Measurements from ENCODE around the gene CLDN4.

CLDN4 gene

DNA sequence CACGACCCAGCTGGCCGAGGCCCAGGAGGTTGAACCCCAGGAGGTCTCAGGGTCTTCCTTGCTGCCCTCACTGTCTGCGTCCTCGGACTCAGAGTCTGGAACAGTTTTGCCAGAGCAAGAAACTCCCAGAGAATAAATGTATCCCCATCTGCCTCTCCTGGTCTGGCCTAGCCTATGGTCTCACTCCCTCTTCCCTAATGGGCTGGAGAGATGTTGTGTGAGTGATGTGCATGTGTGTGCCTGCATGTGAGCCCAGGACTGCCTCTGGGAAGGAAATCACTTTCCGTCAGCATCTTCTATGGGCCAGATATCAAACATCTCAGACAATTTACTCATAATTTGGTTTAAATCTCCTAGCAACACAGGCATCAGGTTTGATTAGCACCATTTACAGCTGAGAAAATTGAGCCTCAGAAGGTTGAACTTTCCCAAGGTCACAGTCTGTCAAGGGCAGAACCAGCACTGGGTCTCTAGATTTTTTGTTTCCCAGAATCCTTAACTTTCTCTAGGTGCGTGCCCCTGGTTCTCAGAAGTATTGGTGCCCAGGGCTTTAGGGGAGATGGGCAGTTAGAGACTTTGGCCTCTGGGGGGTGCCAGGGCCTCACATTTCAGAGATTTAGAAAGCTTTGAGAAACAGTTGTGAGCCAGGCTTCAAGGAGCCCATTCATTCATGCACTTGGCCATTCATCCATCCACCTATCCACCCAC lies 35.1 kb downstream of the CLDN4 start:
- Histone ChIP-seq H3K4me1 (ENCODE audit: control insufficient read depth in 1 of 2, insufficient read depth in 2 of 2, low read length in 2 of 2) (peaks cover 0 to 11% of the 10 kb centered on the region in 2 donors), H3K36me3 (ENCODE audit: control insufficient read depth in 1 of 2, insufficient read depth in 2 of 2, low read length in 2 of 2) (no peaks in the 10 kb centered on the region), H3K27ac (ENCODE audit: low read length) (no peak overlapping the region), H3K27me3 (ENCODE audit: low read depth, low read length) (no peaks in the 10 kb centered on the region), H3K4me3 (ENCODE audit: low read depth in 1 of 2, low read length in 2 of 2) (no peak overlapping the region), H3K9me3 (ENCODE audit: control insufficient read depth in 1 of 2, low read length in 2 of 2) (no peaks in the 10 kb centered on the region)

DNA sequence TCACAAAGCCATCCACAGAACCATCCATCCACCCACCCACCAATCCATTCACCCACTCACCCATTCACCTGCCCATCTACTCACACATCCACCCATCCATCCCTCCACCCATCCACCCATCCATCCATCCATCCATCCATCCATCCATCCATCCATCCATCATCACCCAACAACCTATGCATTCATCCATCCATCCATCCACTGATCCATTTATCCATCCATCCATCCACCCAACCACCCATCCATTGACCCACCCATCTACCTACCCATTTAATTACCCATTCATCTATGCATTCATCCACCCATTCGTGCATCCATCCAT lies 35.6 kb downstream of the CLDN4 start:
- Histone ChIP-seq H3K9me3 (ENCODE audit: control insufficient read depth in 1 of 2, low read length in 2 of 2) (no peaks in the 10 kb centered on the region), H3K36me3 (ENCODE audit: control insufficient read depth in 1 of 2, insufficient read depth in 2 of 2, low read length in 2 of 2) (no peaks in the 10 kb centered on the region), H3K4me3 (ENCODE audit: low read depth in 1 of 2, low read length in 2 of 2) (no peak overlapping the region), H3K27me3 (ENCODE audit: low read depth, low read length) (no peaks in the 10 kb centered on the region), H3K27ac (ENCODE audit: low read length) (no peak overlapping the region), H3K4me1 (ENCODE audit: control insufficient read depth in 1 of 2, insufficient read depth in 2 of 2, low read length in 2 of 2) (peaks cover 0 to 17% of the 10 kb centered on the region in 2 donors)

DNA sequence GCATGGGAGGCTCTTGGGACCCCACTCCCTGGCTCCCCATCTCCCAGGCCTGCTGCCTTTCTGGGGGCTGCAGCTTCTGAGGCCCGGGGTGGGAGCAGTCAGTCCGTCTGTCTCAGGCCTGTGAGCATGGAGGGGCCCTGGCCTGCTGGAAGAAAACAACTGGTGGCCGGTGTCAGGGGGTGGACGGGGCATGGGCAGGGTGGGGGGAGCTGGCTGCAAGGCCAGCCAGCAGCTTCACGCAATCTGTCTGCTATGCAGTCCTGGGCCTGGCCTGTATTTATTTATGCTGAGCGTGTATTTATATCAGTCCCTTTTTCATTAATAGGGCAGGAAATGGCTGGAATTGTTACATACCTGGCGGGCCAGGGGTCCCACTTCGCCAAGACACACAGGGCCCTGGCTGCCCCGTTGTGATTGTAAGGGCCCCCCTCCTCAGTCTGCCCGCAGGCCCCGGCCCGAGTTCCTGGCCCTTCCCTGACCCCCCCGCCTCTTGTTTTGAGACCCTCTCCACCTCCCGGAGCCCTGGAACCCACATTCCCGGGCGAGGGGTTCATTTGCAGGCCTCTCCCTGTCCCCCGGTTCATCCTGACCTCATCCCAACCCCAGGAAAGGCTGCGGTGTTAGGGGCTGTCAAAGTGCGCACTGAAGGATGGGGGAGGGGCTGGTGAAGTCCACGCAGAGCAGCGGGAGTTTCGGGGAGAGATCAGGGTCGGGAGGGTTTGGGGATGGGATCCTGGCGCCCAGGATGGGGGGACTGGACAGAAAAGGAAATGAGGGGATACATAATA lies 38.4 kb downstream of the CLDN4 start:
- Histone ChIP-seq H3K27me3 (ENCODE audit: low read depth, low read length) (no peaks in the 10 kb centered on the region), H3K27ac (ENCODE audit: low read length) (no peak overlapping the region), H3K9me3 (ENCODE audit: control insufficient read depth in 1 of 2, low read length in 2 of 2) (no peaks in the 10 kb centered on the region), H3K36me3 (ENCODE audit: control insufficient read depth in 1 of 2, insufficient read depth in 2 of 2, low read length in 2 of 2) (no peaks in the 10 kb centered on the region), H3K4me3 (ENCODE audit: low read depth in 1 of 2, low read length in 2 of 2) (no peak overlapping the region), H3K4me1 (ENCODE audit: control insufficient read depth in 1 of 2, insufficient read depth in 2 of 2, low read length in 2 of 2) (peaks cover 3 to 20% of the 10 kb centered on the region in 2 donors)

DNA sequence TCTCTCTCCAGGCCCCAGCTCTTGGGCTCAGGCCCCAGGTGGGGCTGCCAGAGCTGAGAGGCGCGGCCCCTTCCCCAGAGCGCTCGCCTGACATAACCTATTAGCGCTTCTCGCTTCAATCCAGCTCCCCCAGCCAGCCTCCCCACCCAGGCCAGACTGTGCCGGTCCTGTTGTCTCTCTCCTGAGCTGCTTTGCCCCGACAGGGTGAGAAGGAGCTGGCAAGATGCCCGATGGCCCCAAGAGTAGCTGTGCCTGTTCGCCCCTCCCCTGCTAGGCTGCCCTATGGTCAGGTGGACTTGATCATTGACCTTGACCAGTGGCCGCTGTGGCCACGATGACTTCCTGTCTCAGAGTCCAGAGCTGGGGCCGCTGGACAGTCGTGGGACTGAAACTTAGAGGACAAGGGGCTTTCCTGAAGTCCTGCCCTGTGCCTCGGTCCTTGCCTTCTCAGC lies 39.3 kb downstream of the CLDN4 start:
- Histone ChIP-seq H3K27ac (ENCODE audit: low read length) (no peak overlapping the region), H3K4me3 (ENCODE audit: low read depth in 1 of 2, low read length in 2 of 2) (no peak overlapping the region), H3K27me3 (ENCODE audit: low read depth, low read length) (no peaks in the 10 kb centered on the region), H3K4me1 (ENCODE audit: control insufficient read depth in 1 of 2, insufficient read depth in 2 of 2, low read length in 2 of 2) (peaks cover 3 to 20% of the 10 kb centered on the region in 2 donors), H3K36me3 (ENCODE audit: control insufficient read depth in 1 of 2, insufficient read depth in 2 of 2, low read length in 2 of 2) (no peaks in the 10 kb centered on the region), H3K9me3 (ENCODE audit: control insufficient read depth in 1 of 2, low read length in 2 of 2) (no peaks in the 10 kb centered on the region)

DNA sequence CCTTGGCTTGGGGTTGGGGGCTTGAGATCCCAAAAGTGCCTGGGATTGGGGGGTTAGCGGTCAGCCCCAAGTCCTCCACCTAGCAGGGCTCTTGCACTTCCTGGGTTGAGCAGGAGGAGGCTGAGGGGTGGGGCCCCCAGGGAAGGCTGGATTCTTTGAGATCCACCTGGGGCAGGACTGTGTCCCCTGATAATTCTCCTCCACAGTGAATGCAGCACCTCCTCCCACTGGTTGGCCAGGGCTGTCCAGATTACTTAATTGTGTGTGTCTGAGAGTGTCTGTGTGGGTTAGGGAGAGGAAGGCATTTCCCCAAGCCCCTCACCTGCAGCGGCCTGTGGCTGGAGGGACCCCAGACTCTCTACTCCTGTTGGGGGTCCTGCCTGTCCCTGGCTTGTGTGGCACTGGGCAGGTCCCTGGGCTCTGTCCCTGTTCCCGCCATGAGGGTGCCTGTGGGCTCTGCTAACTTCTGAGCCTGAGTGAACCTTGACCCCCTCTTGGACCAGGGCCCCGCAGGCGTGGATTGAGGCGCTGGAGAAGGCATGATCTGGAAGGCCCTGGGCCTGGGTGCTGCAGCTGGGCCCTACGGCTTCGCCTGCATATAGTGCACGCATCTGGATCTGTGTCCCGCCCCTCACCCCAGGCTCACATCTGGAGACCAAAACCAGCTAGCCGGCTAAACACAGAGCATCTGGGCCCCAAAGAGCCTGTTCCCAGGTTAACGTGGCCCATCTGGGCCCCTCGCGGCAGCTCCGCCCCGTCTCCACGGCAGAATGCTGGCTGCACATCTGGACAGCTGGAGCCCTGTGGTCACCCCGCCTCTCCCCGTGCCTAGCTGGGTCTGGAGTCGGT lies 40.6 kb downstream of the CLDN4 start:
- Histone ChIP-seq H3K4me1 (ENCODE audit: control insufficient read depth in 1 of 2, insufficient read depth in 2 of 2, low read length in 2 of 2) (peaks cover 3 to 20% of the 10 kb centered on the region in 2 donors), H3K9me3 (ENCODE audit: control insufficient read depth in 1 of 2, low read length in 2 of 2) (no peaks in the 10 kb centered on the region), H3K36me3 (ENCODE audit: control insufficient read depth in 1 of 2, insufficient read depth in 2 of 2, low read length in 2 of 2) (no peaks in the 10 kb centered on the region), H3K27ac (ENCODE audit: low read length) (no peak overlapping the region), H3K27me3 (ENCODE audit: low read depth, low read length) (no peaks in the 10 kb centered on the region), H3K4me3 (ENCODE audit: low read depth in 1 of 2, low read length in 2 of 2) (no peak overlapping the region)

DNA sequence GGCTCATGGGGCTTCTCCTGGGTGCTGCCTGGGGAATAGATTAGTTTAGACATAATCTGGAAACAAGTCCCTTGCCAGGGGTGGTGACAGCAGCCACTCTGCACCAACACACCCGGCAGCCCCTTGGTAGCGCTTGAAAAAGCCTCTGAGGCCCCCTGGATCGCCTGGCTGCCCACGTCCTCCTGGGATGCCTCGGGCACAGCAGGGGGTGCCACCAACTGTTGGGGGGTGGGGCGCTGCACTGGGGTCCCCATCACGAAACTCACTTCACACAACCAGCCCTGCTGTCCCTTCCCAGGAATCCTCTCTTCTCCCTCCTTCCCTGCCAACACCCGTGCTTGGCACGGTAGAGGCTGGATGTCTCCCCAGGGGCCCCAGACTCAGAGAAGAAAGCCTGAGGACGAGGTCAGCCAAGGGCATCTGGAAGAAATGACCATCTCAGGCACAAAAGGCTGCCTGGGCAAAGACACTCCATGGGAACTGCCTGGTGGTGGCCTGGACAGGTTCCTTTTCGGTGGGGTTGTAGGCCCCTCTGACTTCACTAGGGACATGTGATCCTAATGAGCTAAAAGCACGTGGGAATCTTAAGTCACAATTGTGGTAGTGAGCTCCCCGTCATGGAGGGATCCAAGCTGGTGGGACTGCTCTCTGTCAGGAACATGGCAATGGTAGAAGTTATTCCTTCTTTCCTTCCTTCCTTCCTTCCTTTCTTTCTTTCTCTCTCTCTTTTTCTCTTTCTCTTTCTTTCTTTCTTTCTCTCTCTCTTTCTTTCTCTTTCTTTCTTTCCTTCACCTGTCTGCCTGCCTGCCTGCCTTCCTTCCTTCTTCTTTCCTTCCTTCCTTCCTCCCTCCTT lies 41.5 kb downstream of the CLDN4 start:
- Histone ChIP-seq H3K36me3 (ENCODE audit: control insufficient read depth in 1 of 2, insufficient read depth in 2 of 2, low read length in 2 of 2) (no peaks in the 10 kb centered on the region), H3K4me1 (ENCODE audit: control insufficient read depth in 1 of 2, insufficient read depth in 2 of 2, low read length in 2 of 2) (peaks cover 3 to 20% of the 10 kb centered on the region in 2 donors), H3K9me3 (ENCODE audit: control insufficient read depth in 1 of 2, low read length in 2 of 2) (no peaks in the 10 kb centered on the region), H3K27ac (ENCODE audit: low read length) (no peak overlapping the region), H3K4me3 (ENCODE audit: low read depth in 1 of 2, low read length in 2 of 2) (no peak overlapping the region), H3K27me3 (ENCODE audit: low read depth, low read length) (no peaks in the 10 kb centered on the region)

DNA sequence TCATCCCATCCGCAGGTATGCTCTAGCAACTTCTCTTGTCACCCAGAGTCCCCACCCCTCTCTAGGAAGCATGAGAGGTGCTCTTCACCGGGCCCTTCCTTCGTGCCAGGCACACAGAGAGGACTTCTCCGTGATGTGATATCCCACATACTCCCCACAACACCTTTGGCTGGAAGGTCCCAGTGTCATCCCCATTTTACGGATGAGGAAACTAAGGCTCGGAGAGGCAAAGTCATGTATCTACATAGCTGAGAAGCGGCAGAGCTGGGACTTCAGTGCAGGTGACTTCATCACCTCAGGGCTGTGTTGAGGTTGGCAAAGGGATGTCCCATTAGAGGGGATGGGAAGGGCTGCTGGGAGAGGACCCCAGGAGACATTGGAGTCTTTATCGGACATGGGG lies 45.6 kb downstream of the CLDN4 start:
- no peaks in the 10 kb centered on the region for H3K9me3 ChIP-seq (ENCODE audit: control insufficient read depth in 1 of 2, low read length in 2 of 2)
- H3K4me3 ChIP-seq (ENCODE audit: low read depth in 1 of 2, low read length in 2 of 2): no peak overlapping the region
- no peaks in the 10 kb centered on the region for H3K27me3 ChIP-seq (ENCODE audit: low read depth, low read length)
- peaks cover 3 to 10% of the 10 kb centered on the region in 2 donors for H3K4me1 ChIP-seq (ENCODE audit: control insufficient read depth in 1 of 2, insufficient read depth in 2 of 2, low read length in 2 of 2)
- H3K27ac ChIP-seq (ENCODE audit: low read length): no peak overlapping the region
- no peaks in the 10 kb centered on the region for H3K36me3 ChIP-seq (ENCODE audit: control insufficient read depth in 1 of 2, insufficient read depth in 2 of 2, low read length in 2 of 2)

DNA sequence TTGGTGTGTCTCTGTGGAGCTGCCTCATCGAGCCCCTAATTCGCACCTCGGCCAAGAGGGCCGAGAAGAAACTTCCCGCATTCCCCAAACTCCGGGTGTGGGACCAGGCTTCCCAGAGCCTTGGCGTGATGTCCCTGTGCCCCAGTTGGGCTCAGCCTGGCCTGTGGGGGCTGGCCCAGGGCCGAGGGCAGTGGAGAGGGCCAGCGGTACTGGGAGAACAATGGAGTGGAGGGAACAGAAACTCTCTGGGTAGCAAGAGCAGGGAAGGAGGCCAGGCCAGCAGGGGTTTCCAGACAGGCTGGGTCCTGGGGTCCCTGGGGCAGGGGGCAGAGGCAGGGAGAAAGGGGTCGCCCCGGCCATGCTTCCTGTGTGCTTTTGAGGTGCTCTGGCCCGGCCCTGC lies 46.2 kb downstream of the CLDN4 start:
- Histone ChIP-seq H3K4me1 (ENCODE audit: control insufficient read depth in 1 of 2, insufficient read depth in 2 of 2, low read length in 2 of 2) (peaks cover 0 to 6% of the 10 kb centered on the region in 2 donors), H3K4me3 (ENCODE audit: low read depth in 1 of 2, low read length in 2 of 2) (no peak overlapping the region), H3K27me3 (ENCODE audit: low read depth, low read length) (no peaks in the 10 kb centered on the region), H3K9me3 (ENCODE audit: control insufficient read depth in 1 of 2, low read length in 2 of 2) (no peaks in the 10 kb centered on the region), H3K36me3 (ENCODE audit: control insufficient read depth in 1 of 2, insufficient read depth in 2 of 2, low read length in 2 of 2) (no peaks in the 10 kb centered on the region), H3K27ac (ENCODE audit: low read length) (no peak overlapping the region)

DNA sequence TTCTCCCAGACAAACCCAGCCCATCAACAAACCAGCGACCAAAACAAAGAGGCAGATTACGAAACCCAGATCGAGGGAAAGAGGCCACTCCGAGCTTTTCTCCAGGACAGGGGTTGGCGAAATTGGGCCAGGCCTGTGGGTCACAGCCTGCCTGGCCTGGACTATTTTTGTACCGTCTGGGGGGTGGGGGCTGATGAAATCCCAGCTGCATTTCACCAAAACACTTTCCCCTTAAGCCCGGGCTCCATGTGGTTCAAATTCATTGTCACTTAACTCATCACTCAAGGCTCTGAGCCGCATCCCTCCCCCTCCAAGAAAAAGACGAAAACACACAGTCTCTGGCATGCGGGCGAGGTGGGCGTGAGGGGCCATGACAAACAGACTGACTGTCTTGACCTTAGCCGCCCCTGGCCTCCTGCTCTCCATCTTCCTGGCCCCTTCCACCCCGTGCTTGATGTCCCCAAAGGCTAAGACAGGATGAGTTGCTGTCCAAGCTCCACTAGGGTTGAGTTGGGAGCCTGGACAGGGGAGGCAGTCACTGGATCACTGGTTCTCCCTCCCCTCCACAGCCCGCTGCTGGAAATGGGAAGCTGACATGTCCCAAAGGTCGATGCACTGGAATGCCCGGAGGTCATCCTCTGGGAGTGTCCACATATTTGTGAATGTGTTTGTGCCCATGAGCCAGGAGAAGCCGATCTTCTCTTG lies 49.3 kb downstream of the CLDN4 start:
- H3K4me3 ChIP-seq (ENCODE audit: low read depth in 1 of 2, low read length in 2 of 2): no peak overlapping the region
- no peak overlapping the region for H3K27ac ChIP-seq (ENCODE audit: low read length)
- no peaks in the 10 kb centered on the region for H3K9me3 ChIP-seq (ENCODE audit: control insufficient read depth in 1 of 2, low read length in 2 of 2)

DNA sequence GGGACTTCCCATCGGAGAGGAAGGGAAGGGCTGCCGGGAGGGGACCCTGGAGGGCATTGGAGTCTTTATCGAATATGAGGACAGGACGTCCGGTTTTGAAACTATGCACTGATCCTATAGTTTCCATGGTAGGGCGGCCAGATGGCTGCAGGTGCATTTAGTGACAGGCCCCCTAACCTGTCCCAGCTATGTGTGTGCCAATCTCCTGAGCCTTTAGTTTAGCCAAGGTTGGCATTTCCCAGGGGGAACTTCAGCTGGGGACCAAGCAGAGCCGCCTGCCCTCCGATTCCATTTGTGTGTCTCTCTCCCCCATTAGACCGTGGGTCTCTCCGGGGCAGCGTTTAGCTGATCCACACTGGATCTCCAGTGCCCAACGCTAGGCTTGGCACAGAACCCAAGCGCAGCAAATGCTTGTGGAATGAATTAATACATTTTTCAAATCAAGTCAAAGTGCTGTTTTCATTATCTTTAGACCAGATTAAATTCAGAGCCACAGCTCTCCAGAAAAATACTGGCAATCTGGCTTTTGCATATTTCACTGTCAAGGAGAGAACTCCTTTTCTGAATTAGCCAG lies 50.0 kb downstream of the CLDN4 start:
- H3K9me3 ChIP-seq (ENCODE audit: control insufficient read depth in 1 of 2, low read length in 2 of 2): no peaks in the 10 kb centered on the region
- H3K4me1 ChIP-seq (ENCODE audit: control insufficient read depth in 1 of 2, insufficient read depth in 2 of 2, low read length in 2 of 2): peaks cover 0 to 6% of the 10 kb centered on the region in 2 donors
- H3K27ac ChIP-seq (ENCODE audit: low read length): no peak overlapping the region
- no peaks in the 10 kb centered on the region for H3K36me3 ChIP-seq (ENCODE audit: control insufficient read depth in 1 of 2, insufficient read depth in 2 of 2, low read length in 2 of 2)
- H3K4me3 ChIP-seq (ENCODE audit: low read depth in 1 of 2, low read length in 2 of 2): no peak overlapping the region
- no peaks in the 10 kb centered on the region for H3K27me3 ChIP-seq (ENCODE audit: low read depth, low read length)

More for the DNA sequence above, 49.3 kb downstream of the CLDN4 start:
- Histone ChIP-seq H3K4me1 (ENCODE audit: control insufficient read depth in 1 of 2, insufficient read depth in 2 of 2, low read length in 2 of 2) (peaks cover 0 to 6% of the 10 kb centered on the region in 2 donors), H3K36me3 (ENCODE audit: control insufficient read depth in 1 of 2, insufficient read depth in 2 of 2, low read length in 2 of 2) (no peaks in the 10 kb centered on the region), H3K27me3 (ENCODE audit: low read depth, low read length) (no peaks in the 10 kb centered on the region)
